Measurements from ENCODE around the gene MDH1B.

DNA sequence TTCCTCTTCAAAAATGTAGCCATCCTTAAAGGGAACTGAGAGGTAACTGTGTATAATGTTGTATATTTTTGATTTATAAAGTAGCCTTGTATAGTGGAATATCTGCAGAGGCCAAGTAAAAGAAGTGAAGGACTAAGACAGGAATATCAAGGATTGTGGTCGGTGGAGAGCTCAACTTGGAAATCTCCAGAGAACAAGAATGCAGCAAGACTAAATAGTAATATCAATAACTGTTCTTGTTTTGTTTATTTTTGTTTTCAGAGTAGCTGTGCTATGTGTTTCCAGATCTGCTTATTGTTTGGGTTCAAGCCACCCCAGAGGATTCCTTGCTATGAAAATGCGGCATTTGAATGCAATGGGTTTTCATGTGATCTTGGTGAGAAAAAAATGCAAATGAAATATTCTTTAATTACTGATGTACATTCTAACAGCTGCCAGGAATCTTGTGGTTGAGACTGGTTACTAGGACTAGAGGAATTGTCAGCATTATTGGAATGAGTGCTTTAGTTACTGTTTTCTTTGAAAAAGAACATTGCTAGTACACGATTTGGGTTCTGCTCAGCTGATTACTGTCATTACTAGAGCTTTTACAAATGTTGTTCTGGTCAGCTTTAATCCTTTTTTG, 25.3 kb upstream of the MDH1B start:
- TF ChIP-seq SP1 (CRISPR knock-in tag; conservative IDR thresholded peaks at IDR 0.05) = no peak
- TF ChIP-seq, protein P1, sequence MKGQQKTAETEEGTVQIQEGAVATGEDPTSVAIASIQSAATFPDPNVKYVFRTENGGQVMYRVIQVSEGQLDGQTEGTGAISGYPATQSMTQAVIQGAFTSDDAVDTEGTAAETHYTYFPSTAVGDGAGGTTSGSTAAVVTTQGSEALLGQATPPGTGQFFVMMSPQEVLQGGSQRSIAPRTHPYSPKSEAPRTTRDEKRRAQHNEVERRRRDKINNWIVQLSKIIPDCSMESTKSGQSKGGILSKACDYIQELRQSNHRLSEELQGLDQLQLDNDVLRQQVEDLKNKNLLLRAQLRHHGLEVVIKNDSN (CRISPR knock-in tag; IDR thresholded peaks at IDR 0.05) = no peak
- TF ChIP-seq TP53 (CRISPR knock-in tag; IDR thresholded peaks at IDR 0.05) = no peak
- no peak for TF ChIP-seq CREB1 (CRISPR knock-in tag; IDR thresholded peaks at IDR 0.05)
- TF ChIP-seq NR1H2 (CRISPR knock-in tag; IDR thresholded peaks at IDR 0.05) = no peak
- TF ChIP-seq, protein P2, sequence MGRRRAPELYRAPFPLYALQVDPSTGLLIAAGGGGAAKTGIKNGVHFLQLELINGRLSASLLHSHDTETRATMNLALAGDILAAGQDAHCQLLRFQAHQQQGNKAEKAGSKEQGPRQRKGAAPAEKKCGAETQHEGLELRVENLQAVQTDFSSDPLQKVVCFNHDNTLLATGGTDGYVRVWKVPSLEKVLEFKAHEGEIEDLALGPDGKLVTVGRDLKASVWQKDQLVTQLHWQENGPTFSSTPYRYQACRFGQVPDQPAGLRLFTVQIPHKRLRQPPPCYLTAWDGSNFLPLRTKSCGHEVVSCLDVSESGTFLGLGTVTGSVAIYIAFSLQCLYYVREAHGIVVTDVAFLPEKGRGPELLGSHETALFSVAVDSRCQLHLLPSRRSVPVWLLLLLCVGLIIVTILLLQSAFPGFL (CRISPR knock-in tag; IDR thresholded peaks at IDR 0.05; ENCODE audit: borderline replicate concordance) = no peak
- TF ChIP-seq, protein P3, sequence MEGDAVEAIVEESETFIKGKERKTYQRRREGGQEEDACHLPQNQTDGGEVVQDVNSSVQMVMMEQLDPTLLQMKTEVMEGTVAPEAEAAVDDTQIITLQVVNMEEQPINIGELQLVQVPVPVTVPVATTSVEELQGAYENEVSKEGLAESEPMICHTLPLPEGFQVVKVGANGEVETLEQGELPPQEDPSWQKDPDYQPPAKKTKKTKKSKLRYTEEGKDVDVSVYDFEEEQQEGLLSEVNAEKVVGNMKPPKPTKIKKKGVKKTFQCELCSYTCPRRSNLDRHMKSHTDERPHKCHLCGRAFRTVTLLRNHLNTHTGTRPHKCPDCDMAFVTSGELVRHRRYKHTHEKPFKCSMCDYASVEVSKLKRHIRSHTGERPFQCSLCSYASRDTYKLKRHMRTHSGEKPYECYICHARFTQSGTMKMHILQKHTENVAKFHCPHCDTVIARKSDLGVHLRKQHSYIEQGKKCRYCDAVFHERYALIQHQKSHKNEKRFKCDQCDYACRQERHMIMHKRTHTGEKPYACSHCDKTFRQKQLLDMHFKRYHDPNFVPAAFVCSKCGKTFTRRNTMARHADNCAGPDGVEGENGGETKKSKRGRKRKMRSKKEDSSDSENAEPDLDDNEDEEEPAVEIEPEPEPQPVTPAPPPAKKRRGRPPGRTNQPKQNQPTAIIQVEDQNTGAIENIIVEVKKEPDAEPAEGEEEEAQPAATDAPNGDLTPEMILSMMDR (IDR thresholded peaks at IDR 0.05) = no peak
- TF ChIP-seq HMGA2 (CRISPR knock-in tag; IDR thresholded peaks at IDR 0.05) = no peak
- TF ChIP-seq ZNF416 (CRISPR knock-in tag; IDR thresholded peaks at IDR 0.05) = no peak
- TF ChIP-seq, protein P4, sequence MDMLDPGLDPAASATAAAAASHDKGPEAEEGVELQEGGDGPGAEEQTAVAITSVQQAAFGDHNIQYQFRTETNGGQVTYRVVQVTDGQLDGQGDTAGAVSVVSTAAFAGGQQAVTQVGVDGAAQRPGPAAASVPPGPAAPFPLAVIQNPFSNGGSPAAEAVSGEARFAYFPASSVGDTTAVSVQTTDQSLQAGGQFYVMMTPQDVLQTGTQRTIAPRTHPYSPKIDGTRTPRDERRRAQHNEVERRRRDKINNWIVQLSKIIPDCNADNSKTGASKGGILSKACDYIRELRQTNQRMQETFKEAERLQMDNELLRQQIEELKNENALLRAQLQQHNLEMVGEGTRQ (CRISPR knock-in tag; IDR thresholded peaks at IDR 0.05) = no peak
